Ovary (tissue), 9 donors: ENCODE data around the gene FFAR2. TPM values are rescaled to one million over a fixed set of nuclear protein-coding genes. Genes with fewer than 3 reads are reported as not detected.

ENCODE experiments used
- DNase-seq, 5 donors: peaks; one replicate each; pipeline ENCODE4 v3.0.0-alpha.2; 2019 to 2020
- H3K27ac ChIP-seq, 2 donors: fragments of 200-600 bp; one replicate each; pipeline versions ENCODE4 v1.5.1 to v1.8.0; 2019 to 2022
- H3K27me3 ChIP-seq: fragments of 200-600 bp; one replicate; pipeline ENCODE4 v1.8.0; 2022
- H3K36me3 ChIP-seq: fragments of 200-600 bp; sonication (generic); one replicate; pipeline ENCODE4 v1.5.1; 2019
- H3K4me1 ChIP-seq: one replicate; pipeline ENCODE4 v1.8.1; 2013; ENCODE audit warnings: mild to moderate bottlenecking, moderate library complexity; ENCODE audit not compliant: insufficient read depth
- H3K4me3 ChIP-seq: fragments of 200-600 bp; sonication (generic); one replicate; pipeline ENCODE4 v1.5.1; 2017
- H3K9me3 ChIP-seq, 2 donors: fragments of 200-600 bp in 1 of 2; sonication (generic) in 1 of 2; one replicate each; pipeline versions ENCODE4 v1.5.1 to v1.8.1; 2013 to 2019; ENCODE audit warnings: mild to moderate bottlenecking in 1 of 2, moderate library complexity in 1 of 2
- EP300 ChIP-seq: sonication (generic); formaldehyde crosslinking; IDR thresholded peaks from one replicate; pipeline ENCODE4 v1.6.1; 2017; ENCODE audit warnings: antibody characterized with exemption
- POLR2A ChIP-seq: fragments of 450-650 bp; IDR thresholded peaks from one replicate; pipeline ENCODE4 v1.6.1; 2017; ENCODE audit warnings: antibody characterized with exemption, mild to moderate bottlenecking, moderate library complexity
- WGBS, 3 donors: extraction: QIAGEN DNeasy Blood & Tissue Kit in 1 of 3; methylation state at CpG; one replicate each; pipeline versions ENCODE4 v1.1.5 to v1.1.7; 2013 to 2017; 5-methylcytosine and 5-hydroxymethylcytosine counted together
- intact Hi-C, 4 donors: fragments of 100-400 bp; cut with DNase I; formaldehyde crosslinking; loops; one replicate each; pipeline versions ENCODE4 v1.11.0 to v1.15.1; 2022 to 2023
- polyA plus RNA-seq, 2 donors: library from polyadenylated mRNA; stranded (reverse); fragments of 200-250 nt in 1 of 2; fragments of 350-450 nt in 1 of 2; fragmentation: Illumina TruSeq in 1 of 2; extraction: RNeasy Lipid Tissue Mini Kit (QIAGEN cat#74804) in 1 of 2; gene quantifications; one replicate each; pipeline ENCODE4 v1.2.3, GENCODE V29; 2013 to 2014
- total RNA-seq, 7 donors: library from RNA; depleted of rRNA in 2 of 7; stranded (reverse); fragments of >200 nt in 2 of 7; fragmentation: NEBNext Ultra II Directional in 3 of 7; extraction: Animal tissue kit (Norgen Biotek cat#: 25700) in 3 of 7; gene quantifications; one replicate each; pipeline versions ENCODE4 v1.1.0 to v1.2.4, GENCODE V29; 2016 to 2023
- TF ChIP-seq, protein P1 (sequence below), 3 donors: fragments of 450-650 bp in 2 of 3; fragments of 200-600 bp in 1 of 3; IDR thresholded peaks; one replicate each; pipeline versions ENCODE4 v1.5.1 to v1.8.0; 2016 to 2022; ENCODE audit warnings: antibody characterized with exemption in 3 of 3, mild to moderate bottlenecking in 1 of 3
- donor health status: DM: no; HTN: no; CAD: no; lungs with moderate emphysema.
- donor health status: DM: no; HTN: no; CAD: no.
- donor health status: Bipolar disorder and iron deficiency.
- donor health status: DM: yes; HTN: yes; CAD: no.
- donor health status: DM: no; HTN: no; CAD: no.
- donor health status: DM: yes; HTN: yes; CAD: no.

The FFAR2 gene
- total and polyA plus RNA-seq, 9 donors, result 0.20 to 0.47 (median 0.32) TPM; not detected in 5

DNA sequence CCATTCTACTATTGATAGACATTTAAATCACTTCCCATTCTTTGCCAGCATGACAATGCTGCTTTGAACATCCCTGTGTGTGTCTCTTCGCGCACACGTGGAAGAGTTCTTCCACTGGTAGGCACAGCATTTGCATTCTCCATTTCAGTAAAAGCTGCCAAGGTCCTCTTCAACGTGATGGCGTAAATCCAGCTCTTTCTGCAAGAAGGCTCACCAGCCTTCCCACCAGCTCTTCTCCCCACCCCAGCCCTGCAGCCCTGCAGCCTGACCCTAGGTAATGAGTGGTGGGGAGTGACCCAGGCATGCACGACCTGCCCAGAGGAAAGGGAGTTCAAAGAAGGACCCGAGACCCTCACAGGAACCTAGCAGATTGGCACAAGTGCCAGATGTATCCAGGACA, 31.7 kb upstream of the FFAR2 start:
- Histone ChIP-seq H3K27me3 (no peaks in the 10 kb centered on the region), H3K36me3 (no peaks in the 10 kb centered on the region), H3K9me3 (no peaks in the 10 kb centered on the region), H3K4me3 (no peak overlapping the region), H3K27ac (no peak overlapping the region), H3K4me1 (no peaks in the 10 kb centered on the region)
- intact Hi-C loops, result no loop called here
- WGBS, 3 donors, result 66 to 69% (median 66%) methylated on average over 7 of the region's 7 CpGs
- no peak for TF ChIP-seq EP300
- no peak for TF ChIP-seq POLR2A
- TF ChIP-seq, protein P1, sequence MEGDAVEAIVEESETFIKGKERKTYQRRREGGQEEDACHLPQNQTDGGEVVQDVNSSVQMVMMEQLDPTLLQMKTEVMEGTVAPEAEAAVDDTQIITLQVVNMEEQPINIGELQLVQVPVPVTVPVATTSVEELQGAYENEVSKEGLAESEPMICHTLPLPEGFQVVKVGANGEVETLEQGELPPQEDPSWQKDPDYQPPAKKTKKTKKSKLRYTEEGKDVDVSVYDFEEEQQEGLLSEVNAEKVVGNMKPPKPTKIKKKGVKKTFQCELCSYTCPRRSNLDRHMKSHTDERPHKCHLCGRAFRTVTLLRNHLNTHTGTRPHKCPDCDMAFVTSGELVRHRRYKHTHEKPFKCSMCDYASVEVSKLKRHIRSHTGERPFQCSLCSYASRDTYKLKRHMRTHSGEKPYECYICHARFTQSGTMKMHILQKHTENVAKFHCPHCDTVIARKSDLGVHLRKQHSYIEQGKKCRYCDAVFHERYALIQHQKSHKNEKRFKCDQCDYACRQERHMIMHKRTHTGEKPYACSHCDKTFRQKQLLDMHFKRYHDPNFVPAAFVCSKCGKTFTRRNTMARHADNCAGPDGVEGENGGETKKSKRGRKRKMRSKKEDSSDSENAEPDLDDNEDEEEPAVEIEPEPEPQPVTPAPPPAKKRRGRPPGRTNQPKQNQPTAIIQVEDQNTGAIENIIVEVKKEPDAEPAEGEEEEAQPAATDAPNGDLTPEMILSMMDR (IDR thresholded peaks at IDR 0.05), result no peak
- no peak for DNase-seq

DNA sequence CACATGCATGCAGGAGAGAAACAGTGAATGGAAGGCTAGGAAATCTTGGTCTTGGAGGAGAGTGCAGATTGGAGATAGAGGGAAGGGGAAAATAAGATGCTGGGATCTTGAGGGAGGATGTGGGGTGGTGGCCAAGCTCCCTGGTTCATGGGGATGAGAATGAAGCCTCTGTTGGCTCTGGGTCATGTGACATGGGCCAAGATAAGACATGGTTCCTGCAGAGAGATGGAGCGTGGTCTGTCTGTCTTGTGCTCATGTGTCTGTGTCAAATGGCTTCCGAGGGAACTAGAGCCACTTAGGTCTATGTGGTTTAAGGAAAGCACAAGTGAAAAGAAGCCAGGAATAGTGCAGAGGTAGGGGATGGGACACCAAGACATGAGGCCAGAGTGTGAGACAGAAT, 30.8 kb upstream of the FFAR2 start:
- TF ChIP-seq, protein P1 (IDR thresholded peaks at IDR 0.05), result no peak
- TF ChIP-seq EP300 (no peak), POLR2A (no peak)
- H3K27me3 ChIP-seq, result no peaks in the 10 kb centered on the region

DNA sequence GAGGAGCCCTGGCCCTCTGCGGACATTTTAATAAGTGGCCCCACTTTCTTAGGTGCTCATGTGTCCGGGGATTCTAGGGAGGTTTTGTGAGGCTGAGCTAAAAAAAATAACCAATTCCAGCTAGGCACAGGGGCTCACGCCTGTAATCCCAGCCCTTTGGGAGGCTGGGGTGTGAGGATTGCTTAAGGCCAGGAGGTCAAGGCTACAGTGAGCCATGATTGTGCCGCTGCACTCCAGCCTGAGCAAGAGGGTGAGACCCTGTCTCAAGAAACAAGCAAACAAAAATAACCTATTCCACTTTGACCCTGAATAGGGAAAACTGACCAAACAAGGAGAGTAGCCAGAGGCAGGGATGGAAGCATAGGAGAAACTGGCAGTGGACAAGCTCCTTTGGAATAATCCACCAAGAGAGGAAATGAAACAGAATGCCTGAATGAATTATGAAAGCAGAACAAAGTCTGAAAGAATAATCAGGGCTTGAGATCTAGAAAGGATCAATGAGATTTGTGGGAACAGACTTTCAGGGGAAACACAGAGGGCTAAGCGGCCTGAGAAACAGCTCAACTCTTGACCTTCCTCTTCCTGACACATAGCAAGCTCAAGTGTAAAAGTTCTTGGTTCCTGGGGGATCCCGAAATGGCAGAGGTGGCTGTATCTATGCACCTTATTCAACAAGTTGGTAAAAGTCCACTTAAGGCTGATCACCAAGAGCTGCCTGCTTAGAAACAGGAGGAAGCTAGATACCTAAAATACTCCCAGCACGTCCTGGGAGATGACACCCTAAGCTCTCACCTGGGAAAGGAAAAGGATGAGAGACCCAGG, 30.1 kb upstream of the FFAR2 start:
- no peaks in the 10 kb centered on the region for H3K9me3 ChIP-seq
- TF ChIP-seq EP300, result no peak
- no peak for TF ChIP-seq POLR2A
- TF ChIP-seq, protein P1 (IDR thresholded peaks at IDR 0.05), result no peak
- intact Hi-C loops, result no loop called here
- no peak overlapping the region for H3K27ac ChIP-seq
- 64 to 71% (median 68%) methylated on average over 7 of the region's 7 CpGs for WGBS, 3 donors
- no peak overlapping the region for H3K4me3 ChIP-seq
- no peak for DNase-seq
- H3K27me3 ChIP-seq, result no peaks in the 10 kb centered on the region
- H3K36me3 ChIP-seq, result no peaks in the 10 kb centered on the region
- H3K4me1 ChIP-seq, result no peaks in the 10 kb centered on the region

More for the DNA sequence above, 30.8 kb upstream of the FFAR2 start:
- Histone ChIP-seq H3K36me3 (no peaks in the 10 kb centered on the region), H3K4me1 (no peaks in the 10 kb centered on the region), H3K27ac (no peak overlapping the region), H3K9me3 (no peaks in the 10 kb centered on the region), H3K4me3 (no peak overlapping the region)
- WGBS, 3 donors, result 85 to 93% (median 92%) methylated on average over 2 of the region's 2 CpGs
- DNase-seq, result no peak
- intact Hi-C loops, result no loop called here

DNA sequence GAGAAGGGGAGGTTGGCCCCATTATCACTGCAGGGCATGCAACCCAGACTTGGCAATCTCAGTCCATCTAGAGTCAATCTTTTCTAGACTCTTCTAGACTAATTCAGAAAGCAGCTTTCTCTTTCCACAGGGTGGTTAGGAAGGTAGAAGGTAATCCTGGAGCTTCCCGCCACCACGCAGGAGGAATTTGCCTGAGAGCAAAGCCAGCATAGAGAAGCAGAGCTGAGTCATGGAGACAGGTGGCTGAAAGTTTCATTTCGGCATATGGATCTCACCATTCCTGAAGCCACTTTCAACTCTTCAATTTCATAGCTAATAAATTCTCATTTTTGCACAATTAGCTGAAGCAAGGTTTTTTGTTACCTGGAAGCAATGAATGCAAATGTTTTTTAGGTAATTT, 29.0 kb upstream of the FFAR2 start:
- TF ChIP-seq POLR2A (no peak), EP300 (no peak)
- TF ChIP-seq, protein P1 (IDR thresholded peaks at IDR 0.05), result no peak
- 75 to 87% (median 76%) methylated on average over 3 of the region's 3 CpGs for WGBS, 3 donors
- intact Hi-C loops, result no loop called here

More for the DNA sequence above, 29.0 kb upstream of the FFAR2 start:
- Histone ChIP-seq H3K4me3 (no peak overlapping the region), H3K27ac (no peak overlapping the region), H3K27me3 (no peaks in the 10 kb centered on the region), H3K4me1 (no peaks in the 10 kb centered on the region), H3K9me3 (no peaks in the 10 kb centered on the region), H3K36me3 (no peaks in the 10 kb centered on the region)
- DNase-seq, result no peak
